Brain microvascular endothelial cell (primary cell): ENCODE measurements around the gene PDSS2.
A peak's percentile ranks its signal among the peaks of the same experiment; 100 is the strongest.

Experiments
- DNase-seq: peaks from one replicate; pipeline ENCODE4 v3.0.0-alpha.2; 2020
- H3K27ac ChIP-seq: fragments of 250-450 bp; sonication (Bioruptor Pico); 2 replicates; pipeline ENCODE4 v1.5.1; 2020; ENCODE audit warnings: mild to moderate bottlenecking, moderate library complexity
- H3K27me3 ChIP-seq: fragments of 250-450 bp; sonication (Bioruptor Pico); replicated peaks from 2 replicates; pipeline ENCODE4 v1.5.1; 2020; ENCODE audit warnings: mild to moderate bottlenecking
- H3K36me3 ChIP-seq: fragments of 250-450 bp; sonication (Bioruptor Pico); replicated peaks from 2 replicates; pipeline ENCODE4 v1.5.1; 2020; ENCODE audit warnings: mild to moderate bottlenecking
- H3K4me3 ChIP-seq: 2 replicates; pipeline ENCODE4 v1.5.1; 2011; ENCODE audit warnings: low read depth, mild to moderate bottlenecking, control low read depth, low read length, moderate library complexity
- CTCF ChIP-seq: IDR thresholded peaks from 2 replicates; pipeline ENCODE4 v1.5.1; 2011; ENCODE audit warnings: low read depth, mild to moderate bottlenecking, moderate library complexity, low read length, control low read depth, inconsistent platforms; ENCODE audit errors: missing control alignments
- in situ Hi-C: cut with HindIII; loops from 2 replicates; pipeline ENCODE4 v1.10.0; 2017; ENCODE audit warnings: low sequenced_read_pairs, low pct_ligation_motif_present

The PDSS2 gene

GRCh38 chr6:107459283-107460082 lies at the start of gene PDSS2:
Gene PDSS2, minus strand, starts transcription at chr6:107459564. Its CDS starts 279 bp downstream, at chr6:107459285.
- in situ Hi-C loops: no loop called here
- TF ChIP-seq CTCF: peak; percentile 73
- peak within 1 kb of the TSS; percentile 43 for H3K27ac ChIP-seq
- no peaks in the 10 kb centered on the region for H3K36me3 ChIP-seq
- peak within 1 kb of the TSS; percentile 95 for H3K4me3 ChIP-seq
- H3K27me3 ChIP-seq: no peaks in the 10 kb centered on the region
- DNase-seq: peak; percentile 99

GRCh38 chr6:107506145-107506544 lies 46.8 kb upstream of the PDSS2 start:
- no peaks in the 10 kb centered on the region for H3K27me3 ChIP-seq
- H3K27ac ChIP-seq: no peak overlapping the region
- no peak overlapping the region for H3K4me3 ChIP-seq
- no peaks in the 10 kb centered on the region for H3K36me3 ChIP-seq
- in situ Hi-C loops: no loop called here
- TF ChIP-seq CTCF: no peak
- DNase-seq: no peak

GRCh38 chr6:107504270-107505026 lies 45.1 kb upstream of the PDSS2 start:
- TF ChIP-seq CTCF: no peak
- DNase-seq: no peak
- in situ Hi-C loops: no loop called here
- no peak overlapping the region for H3K27ac ChIP-seq
- no peaks in the 10 kb centered on the region for H3K27me3 ChIP-seq
- no peak overlapping the region for H3K4me3 ChIP-seq
- H3K36me3 ChIP-seq: no peaks in the 10 kb centered on the region

GRCh38 chr6:107496892-107497684 lies 37.7 kb upstream of the PDSS2 start:
- H3K4me3 ChIP-seq: no peak overlapping the region
- no peak overlapping the region for H3K27ac ChIP-seq
- no peak for TF ChIP-seq CTCF
- DNase-seq: no peak
- in situ Hi-C loops: no loop called here
- no peaks in the 10 kb centered on the region for H3K27me3 ChIP-seq
- no peaks in the 10 kb centered on the region for H3K36me3 ChIP-seq

- in situ Hi-C loops: no loop called here
- H3K36me3 ChIP-seq: no peaks in the 10 kb centered on the region
- TF ChIP-seq CTCF: no peak
- no peak for DNase-seq
- no peak overlapping the region for H3K27ac ChIP-seq
- H3K4me3 ChIP-seq: no peak overlapping the region
- H3K27me3 ChIP-seq: no peaks in the 10 kb centered on the region
Measured at GRCh38 chr6:107495971-107496370, 36.6 kb upstream of the PDSS2 start.
